Neural progenitor cell (in vitro differentiated cells): ENCODE measurements around the gene ARFIP2.

Experiments
- CTCF ChIP-seq: fragments of 200-600 bp; sonication (generic); IDR thresholded peaks from 2 replicates; pipeline ENCODE4 v1.5.1; 2017; ENCODE audit warnings: antibody characterized with exemption, mild to moderate bottlenecking
- EZH2 ChIP-seq: fragments of 200-600 bp; sonication (generic); IDR thresholded peaks from 2 replicates; pipeline ENCODE4 v1.6.1; 2017; ENCODE audit warnings: antibody characterized with exemption, mild to moderate bottlenecking, moderate library complexity
- EZH2phosphoT487 ChIP-seq: fragments of 200-600 bp; sonication (generic); IDR thresholded peaks from 2 replicates; pipeline ENCODE4 v1.6.1; 2017; ENCODE audit warnings: antibody characterized with exemption

DNA sequence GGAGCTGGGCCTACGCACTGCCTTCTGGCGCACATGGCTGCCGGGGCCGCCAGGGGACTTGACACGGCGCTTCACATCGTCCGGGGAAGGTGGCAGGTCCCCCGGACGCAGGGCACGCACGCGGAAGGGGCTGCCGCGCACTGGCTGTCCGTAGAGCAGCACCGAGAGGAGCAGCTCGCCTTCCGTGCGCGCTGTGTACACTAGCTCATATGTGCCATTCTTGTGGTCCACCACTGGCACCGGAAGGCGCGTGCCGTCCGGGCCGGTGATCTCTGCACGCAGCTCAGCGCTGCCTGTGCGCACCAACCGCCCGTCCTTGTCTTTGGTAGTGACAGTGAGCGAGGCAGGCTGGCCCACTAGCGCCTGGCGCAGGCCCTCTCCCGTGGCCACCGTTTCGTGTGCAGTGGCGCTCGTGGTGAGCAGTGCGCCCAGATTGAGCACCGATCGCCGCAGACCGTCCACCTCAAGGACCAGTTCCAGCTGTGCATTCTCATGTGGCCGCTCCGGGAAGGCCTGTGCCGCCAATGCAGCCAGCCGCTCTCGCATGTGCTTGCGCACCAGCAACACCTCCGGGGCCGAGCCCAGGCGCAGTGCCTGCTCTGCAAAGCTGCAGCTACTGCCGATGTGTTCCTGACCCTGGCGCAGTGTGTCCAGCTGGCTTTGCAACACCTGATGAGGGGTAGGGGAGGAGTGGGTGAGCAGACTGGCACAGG, 24.6 kb downstream of the ARFIP2 start:
- TF ChIP-seq CTCF: no peak
- no peak for TF ChIP-seq EZH2
- no peak for TF ChIP-seq EZH2phosphoT487
